ENCODE data around the gene PDSS1. TPM values are rescaled to one million over a fixed set of nuclear protein-coding genes. Genes with fewer than 3 reads are reported as not detected.

PDSS1 gene
- total and polyA plus RNA-seq, 9 of the 15 experiments (the other 6 are each of a cell fraction or from before 2014, with no cell fraction given) = 11.0 to 59.5 (median 45.3) TPM

GRCh38 chr10:26685441-26685840 is 12.1 kb upstream of the PDSS1 start (continued):
- TF ChIP-seq ZNF318 (IDR thresholded peaks at IDR 0.05; ENCODE audit: borderline replicate concordance in 1 of 2, low read depth in 1 of 2) = no peak
- TF ChIP-seq MBD1 (CRISPR knock-in tag; IDR thresholded peaks at IDR 0.05) = no peak
- no peak for TF ChIP-seq KLF16 (IDR thresholded peaks at IDR 0.05)
- no peak for TF ChIP-seq NKRF (IDR thresholded peaks at IDR 0.05; ENCODE audit: borderline replicate concordance)
- TF ChIP-seq RREB1 (CRISPR knock-in tag; IDR thresholded peaks at IDR 0.05) = no peak

Measured in K562 (cell line).